Stimulated activated CD4-positive, alpha-beta T cell treated with anti-CD3 and anti-CD28 coated beads, Interleukin-12 subunit alpha, Interleukin-12 subunit beta, amount 100 ng/mL, for 48 hours (primary cell): ENCODE measurements around the gene DPP6.
"Not testable (repeated sequence)": the region's sequence is repeated elsewhere in the genome, so short reads cannot be mapped to it uniquely, and the experiment has no call there.

Source experiments
- DNase-seq, 3 donors: peaks; one replicate each; pipeline ENCODE4 v3.0.0-alpha.2; 2020; ENCODE audit warnings: low read depth in 2 of 3, low spot score in 1 of 3

Gene DPP6

GRCh38 chr7:154072395-154073181 is 20.4 kb downstream of the DPP6 start:
- DNase-seq = not testable (repeated sequence)

GRCh38 chr7:154078523-154078922 is 26.3 kb downstream of the DPP6 start:
- DNase-seq = not testable (repeated sequence)

GRCh38 chr7:154080249-154080648 is 28.1 kb downstream of the DPP6 start:
- DNase-seq = not testable (repeated sequence)

- DNase-seq = not testable (repeated sequence)
Measured at GRCh38 chr7:154087037-154087725, 35.0 kb downstream of the DPP6 start.

- not testable (repeated sequence) for DNase-seq
Measured at GRCh38 chr7:154092093-154092492, 39.9 kb downstream of the DPP6 start.

GRCh38 chr7:154095201-154095600 is 43.0 kb downstream of the DPP6 start:
- DNase-seq = not testable (repeated sequence)

GRCh38 chr7:154105063-154105462 is 52.9 kb downstream of the DPP6 start:
- not testable (repeated sequence) for DNase-seq

GRCh38 chr7:154109615-154110014 is 57.4 kb downstream of the DPP6 start:
- not testable (repeated sequence) for DNase-seq

- not testable (repeated sequence) for DNase-seq
Measured at GRCh38 chr7:154113732-154114351, 61.6 kb downstream of the DPP6 start.

- DNase-seq = not testable (repeated sequence)
Measured at GRCh38 chr7:154117411-154118390, 65.5 kb downstream of the DPP6 start.

GRCh38 chr7:154120825-154121224 is 68.6 kb downstream of the DPP6 start:
- DNase-seq = not testable (repeated sequence)

- DNase-seq = not testable (repeated sequence)
Measured at GRCh38 chr7:154122720-154123119, 70.5 kb downstream of the DPP6 start.

- not testable (repeated sequence) for DNase-seq
Measured at GRCh38 chr7:154123397-154123796, 71.2 kb downstream of the DPP6 start.

- not testable (repeated sequence) for DNase-seq
Measured at GRCh38 chr7:154129142-154129541, 76.9 kb downstream of the DPP6 start.

GRCh38 chr7:154132617-154133016 is 80.4 kb downstream of the DPP6 start:
- not testable (repeated sequence) for DNase-seq

GRCh38 chr7:154133703-154134277 is 81.6 kb downstream of the DPP6 start:
- not testable (repeated sequence) for DNase-seq

- DNase-seq = not testable (repeated sequence)
Measured at GRCh38 chr7:154134698-154135097, 82.5 kb downstream of the DPP6 start.

GRCh38 chr7:154135646-154136045 is 83.4 kb downstream of the DPP6 start:
- DNase-seq = not testable (repeated sequence)

- not testable (repeated sequence) for DNase-seq
Measured at GRCh38 chr7:154145922-154146706, 93.9 kb downstream of the DPP6 start.
